HT-29 (cell line): ENCODE data around the gene INVS. TPM values are rescaled to one million over a fixed set of nuclear protein-coding genes. Genes with fewer than 3 reads are reported as not detected.
"Not testable (repeated sequence)": the region's sequence is repeated elsewhere in the genome, so short reads cannot be mapped to it uniquely, and the experiment has no call there.

Source experiments
- DNase-seq: peaks from one replicate; pipeline ENCODE4 v3.0.0-alpha.2; 2015; ENCODE audit warnings: low spot score
- total RNA-seq: library from RNA; depleted of rRNA; stranded (reverse); fragments of >200 nt; shearing (Covaris generic); gene quantifications from 2 replicates; pipeline ENCODE4 v1.2.3, GENCODE V29; 2014; rRNA removed

Gene INVS
- 5.9 and 10.4 TPM in 2 replicates for total RNA-seq

- DNase-seq: peak; percentile 98
These were observed at the start of gene INVS, which contains the start of gene ERP44 for GRCh38 chr9:100098887-100099721. INVS (plus strand) TSS chr9:100099243; CDS start chr9:100104522, 5,279 bp downstream. ERP44 (minus strand) TSS chr9:100099000; CDS start chr9:100098840, 160 bp downstream.

- no peak for DNase-seq
These were observed 49.5 kb upstream of the INVS start for GRCh38 chr9:100049551-100049950.

- no peak for DNase-seq
These were observed 46.7 kb upstream of the INVS start for GRCh38 chr9:100052375-100052774.

GRCh38 chr9:100056561-100056960 lies 42.5 kb upstream of the INVS start:
- no peak for DNase-seq

GRCh38 chr9:100057624-100058023 lies 41.4 kb upstream of the INVS start:
- DNase-seq: no peak

GRCh38 chr9:100058699-100059579 lies 40.1 kb upstream of the INVS start:
- no peak for DNase-seq

GRCh38 chr9:100062683-100063082 lies 36.4 kb upstream of the INVS start:
- not testable (repeated sequence) for DNase-seq

GRCh38 chr9:100063185-100063584 lies 35.9 kb upstream of the INVS start:
- peak; percentile 21 for DNase-seq

GRCh38 chr9:100064872-100065581 lies 34.0 kb upstream of the INVS start:
- no peak for DNase-seq

GRCh38 chr9:100066539-100066938 lies 32.5 kb upstream of the INVS start:
- DNase-seq: no peak

- DNase-seq: not testable (repeated sequence)
These were observed 31.1 kb upstream of the INVS start for GRCh38 chr9:100067990-100068389.

- DNase-seq: not testable (repeated sequence)
These were observed 30.0 kb upstream of the INVS start for GRCh38 chr9:100069068-100069467.

- DNase-seq: no peak
These were observed 28.7 kb upstream of the INVS start for GRCh38 chr9:100070104-100071041.

GRCh38 chr9:100071271-100071670 lies 27.8 kb upstream of the INVS start:
- DNase-seq: no peak

- no peak for DNase-seq
These were observed 26.2 kb upstream of the INVS start for GRCh38 chr9:100072805-100073204.

- no peak for DNase-seq
These were observed 24.9 kb upstream of the INVS start for GRCh38 chr9:100074093-100074492.

- no peak for DNase-seq
These were observed 24.1 kb upstream of the INVS start for GRCh38 chr9:100074989-100075388.

- not testable (repeated sequence) for DNase-seq
These were observed 22.8 kb upstream of the INVS start for GRCh38 chr9:100076256-100076655.

- no peak for DNase-seq
These were observed 16.3 kb upstream of the INVS start for GRCh38 chr9:100082782-100083181.

GRCh38 chr9:100083448-100084127 lies 15.5 kb upstream of the INVS start:
- no peak for DNase-seq
